GM18867 (cell line): ENCODE data around the gene ETNPPL.
"Not testable (repeated sequence)": the region's sequence is repeated elsewhere in the genome, so short reads cannot be mapped to it uniquely, and the experiment has no call there.

Experiments
- ATAC-seq: cut with Tn5 transposase; IDR thresholded peaks from one replicate; pipeline ENCODE4 v1.9.1; 2021; ENCODE audit warnings: mild to moderate bottlenecking, moderate library complexity; ENCODE audit not compliant: unreplicated experiment

ETNPPL gene

GRCh38 chr4:108763226-108763593 lies 357 bp upstream of the ETNPPL start:
- no peak for ATAC-seq

GRCh38 chr4:108758498-108758897 lies 4.4 kb downstream of the ETNPPL start:
- ATAC-seq, result no peak

GRCh38 chr4:108754327-108754726 lies 8.5 kb downstream of the ETNPPL start:
- no peak for ATAC-seq

GRCh38 chr4:108751321-108751720 lies 11.5 kb downstream of the ETNPPL start:
- ATAC-seq, result peak; percentile 74

DNA sequence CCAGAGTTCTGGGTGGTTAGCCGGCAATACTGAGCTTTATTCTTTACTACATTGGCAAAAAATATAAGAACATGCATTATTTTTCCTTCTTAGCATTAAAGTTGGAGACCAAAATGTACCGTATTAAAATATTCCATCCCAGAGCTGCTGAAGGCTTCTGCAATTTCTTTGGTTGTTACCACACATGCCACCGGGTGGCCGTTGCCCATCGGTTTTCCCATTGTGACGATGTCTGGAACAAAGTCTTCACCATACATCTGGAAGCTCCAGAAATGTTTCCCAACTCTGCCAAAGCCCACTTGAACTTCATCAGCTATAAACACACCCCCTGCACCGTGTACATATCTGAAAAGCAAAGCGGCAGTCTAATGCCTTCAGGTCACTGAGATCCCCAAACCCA lies 13.7 kb downstream of the ETNPPL start:
- no peak for ATAC-seq

DNA sequence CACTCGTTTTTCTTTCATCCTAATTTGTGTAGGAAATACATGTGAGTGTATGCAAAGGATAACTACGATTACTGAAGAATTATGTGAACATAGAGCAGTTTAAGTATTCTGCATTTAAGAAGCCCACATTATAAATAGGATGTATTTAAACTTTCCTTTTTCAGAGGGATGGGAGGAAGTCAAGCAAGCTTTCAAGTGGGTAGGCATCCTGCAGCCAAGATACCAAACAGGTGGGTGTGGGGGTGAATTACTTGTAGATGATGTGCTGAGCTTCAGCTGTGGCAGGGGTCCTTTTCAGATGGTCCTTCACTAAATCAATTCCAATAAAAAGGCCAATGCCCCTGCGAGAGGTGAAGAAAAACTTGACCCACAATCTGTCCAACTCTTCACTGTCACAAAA lies 16.3 kb downstream of the ETNPPL start:
- ATAC-seq, result no peak

DNA sequence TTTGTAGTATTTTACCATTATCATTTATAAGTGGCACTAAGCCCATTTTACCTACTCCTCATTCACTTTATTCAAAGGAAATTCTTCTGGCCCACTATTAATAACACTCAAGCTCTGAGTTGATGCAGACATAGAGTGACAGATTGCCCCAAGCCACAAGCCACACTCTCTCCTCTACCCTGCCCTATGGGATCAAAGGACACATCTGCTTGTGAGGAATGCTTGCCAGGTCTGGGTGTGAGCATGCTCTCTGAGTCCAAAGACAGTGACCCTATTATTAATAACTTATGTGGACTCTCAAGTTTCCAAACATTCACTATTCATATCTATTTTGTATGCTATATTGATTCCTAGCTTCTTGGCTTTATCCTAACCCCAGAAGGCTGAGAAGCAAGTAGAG lies 18.5 kb downstream of the ETNPPL start:
- no peak for ATAC-seq

DNA sequence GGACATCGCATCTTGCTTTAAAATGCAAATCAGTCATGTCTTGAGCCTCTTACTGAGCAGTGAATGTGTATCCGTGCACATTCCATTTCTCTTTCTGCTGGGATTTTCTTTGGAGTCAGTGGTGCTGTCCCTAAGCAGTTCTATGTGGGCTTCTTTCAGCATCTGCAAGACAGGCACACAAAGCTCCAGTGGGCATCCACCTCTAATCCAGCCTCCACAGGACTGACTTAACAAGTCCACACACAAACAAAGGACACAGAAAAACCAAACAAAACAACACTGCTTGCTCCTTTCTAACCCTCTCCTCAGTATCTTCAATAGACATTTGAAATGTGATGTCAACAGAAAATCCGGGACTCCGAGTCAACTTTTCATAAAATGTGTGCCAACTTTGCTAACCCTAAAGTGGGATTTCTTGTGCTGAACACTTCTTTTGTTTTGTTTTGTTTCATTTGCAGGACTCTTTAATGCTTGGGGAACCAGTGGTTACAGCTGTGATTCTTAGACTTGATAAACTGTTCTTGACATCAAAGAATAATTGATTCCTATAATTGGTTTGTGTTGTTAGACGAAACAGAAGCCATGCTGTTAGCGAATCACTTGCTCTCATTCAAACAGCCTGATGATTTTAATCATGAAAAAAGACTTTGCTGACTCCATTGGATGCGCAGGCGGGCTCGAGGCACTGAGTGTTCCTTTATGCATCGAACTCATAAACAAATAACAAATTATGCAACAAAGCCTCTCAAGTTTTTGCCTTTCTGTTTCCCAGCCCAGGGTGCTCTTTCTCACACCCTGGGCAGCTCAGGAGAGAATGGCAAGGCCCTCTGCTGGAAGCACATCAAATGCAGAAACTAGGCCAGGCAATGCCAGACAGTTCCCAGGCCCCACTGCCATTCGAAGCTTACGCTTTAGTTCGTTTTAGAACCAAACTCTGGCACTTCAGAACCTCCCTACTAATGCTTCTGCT lies 20.1 kb downstream of the ETNPPL start:
- ATAC-seq, result no peak

DNA sequence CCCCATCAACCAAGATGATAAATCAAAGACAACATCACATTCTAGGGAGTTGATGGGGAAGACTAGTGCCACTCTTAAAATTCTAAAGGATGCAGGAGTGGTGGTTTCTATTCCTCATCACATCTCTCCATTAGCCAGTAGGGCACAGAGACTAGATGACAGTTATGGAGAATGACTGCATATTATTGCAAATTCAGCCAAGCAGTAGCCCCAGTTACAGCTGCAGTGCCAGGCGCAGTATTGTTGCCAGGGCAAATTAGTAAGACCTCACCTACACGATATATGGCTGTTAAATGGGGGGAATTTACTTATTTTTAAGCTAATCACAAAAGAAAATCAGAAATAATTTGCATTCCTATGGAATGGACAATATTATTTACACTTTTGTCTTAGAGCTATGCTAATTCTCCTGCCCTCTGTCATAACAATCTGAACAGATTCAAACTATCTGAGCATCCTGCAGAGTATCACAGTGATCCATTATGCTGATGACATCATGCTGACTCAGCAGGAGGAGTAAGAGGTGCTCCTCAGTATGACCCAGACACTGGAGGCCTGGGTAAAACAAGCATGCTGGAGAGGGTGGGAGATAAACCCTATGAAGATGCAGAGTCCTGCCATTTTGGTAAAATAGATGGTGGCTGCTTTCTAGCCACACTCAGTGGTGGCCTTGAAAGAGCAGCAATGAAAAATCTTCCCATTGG lies 24.7 kb downstream of the ETNPPL start:
- no peak for ATAC-seq

DNA sequence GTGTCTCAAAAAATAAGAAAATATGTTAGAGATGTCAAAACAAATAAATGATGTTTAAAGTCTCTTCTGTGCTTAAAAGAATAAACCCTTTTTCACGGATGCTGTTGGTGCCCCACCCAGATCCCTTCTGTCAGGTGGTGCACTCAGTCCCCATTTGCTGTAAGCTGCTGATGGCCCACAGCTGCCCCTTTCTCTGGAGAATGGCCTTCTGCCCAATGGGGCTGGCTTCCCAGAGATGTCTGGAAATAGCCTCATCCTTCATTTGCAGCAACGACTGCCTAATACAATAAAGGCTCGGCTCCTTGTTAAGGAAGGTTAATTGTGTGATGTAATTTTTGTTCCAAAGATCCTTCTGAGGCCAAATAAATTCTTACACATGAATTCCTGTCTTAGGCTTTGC lies 31.8 kb downstream of the ETNPPL start:
- ATAC-seq, result no peak

- ATAC-seq, result no peak
Measured at GRCh38 chr4:108730579-108730978, 32.3 kb downstream of the ETNPPL start.

GRCh38 chr4:108729731-108730130 lies 33.1 kb downstream of the ETNPPL start:
- no peak for ATAC-seq

DNA sequence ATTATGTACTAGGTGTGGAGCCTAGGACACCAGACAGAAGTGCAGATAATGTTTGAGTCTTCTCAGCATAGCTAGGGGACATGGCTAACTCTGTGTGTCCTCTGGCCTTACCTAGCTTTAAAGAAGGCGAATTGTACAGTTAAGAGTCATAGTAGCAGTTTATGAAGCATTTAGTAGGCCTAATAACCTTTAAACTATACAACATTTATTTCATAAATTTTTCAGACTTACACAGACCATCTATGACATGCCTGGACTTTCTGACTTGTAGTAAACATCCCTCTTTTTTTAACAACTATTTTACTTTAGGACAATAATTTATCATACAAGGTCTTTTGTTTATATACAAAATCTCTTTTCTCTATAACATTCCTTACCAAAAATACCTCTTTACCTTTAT lies 37.4 kb downstream of the ETNPPL start:
- ATAC-seq, result no peak

- no peak for ATAC-seq
Measured at GRCh38 chr4:108717386-108717785, 45.5 kb downstream of the ETNPPL start.

- no peak for ATAC-seq
Measured at GRCh38 chr4:108716340-108716739, 46.5 kb downstream of the ETNPPL start.

- no peak for ATAC-seq
Measured at GRCh38 chr4:108714880-108715279, 48.0 kb downstream of the ETNPPL start.

GRCh38 chr4:108710578-108710977 lies 52.3 kb downstream of the ETNPPL start:
- not testable (repeated sequence) for ATAC-seq

- ATAC-seq, result no peak
Measured at GRCh38 chr4:108709722-108710121, 53.1 kb downstream of the ETNPPL start.

DNA sequence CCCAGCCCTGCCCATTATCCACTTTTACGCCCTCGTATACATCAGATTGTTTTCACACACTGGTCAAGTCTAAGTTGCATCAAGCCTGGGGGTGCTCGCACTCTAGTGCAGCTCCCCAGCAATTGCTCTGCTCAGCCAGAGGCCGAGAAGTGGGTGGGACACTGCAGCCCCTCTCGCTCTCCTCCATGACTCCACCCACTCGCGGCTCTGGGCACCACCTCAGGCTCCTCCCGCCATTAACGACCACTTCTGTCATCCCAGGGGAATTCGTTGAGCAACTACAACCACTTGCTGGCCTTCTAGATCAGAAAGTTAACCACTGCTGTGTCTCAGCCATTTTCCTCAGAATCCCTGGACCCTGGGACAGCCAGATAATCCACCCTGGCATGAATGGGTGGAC lies 53.6 kb downstream of the ETNPPL start:
- no peak for ATAC-seq

DNA sequence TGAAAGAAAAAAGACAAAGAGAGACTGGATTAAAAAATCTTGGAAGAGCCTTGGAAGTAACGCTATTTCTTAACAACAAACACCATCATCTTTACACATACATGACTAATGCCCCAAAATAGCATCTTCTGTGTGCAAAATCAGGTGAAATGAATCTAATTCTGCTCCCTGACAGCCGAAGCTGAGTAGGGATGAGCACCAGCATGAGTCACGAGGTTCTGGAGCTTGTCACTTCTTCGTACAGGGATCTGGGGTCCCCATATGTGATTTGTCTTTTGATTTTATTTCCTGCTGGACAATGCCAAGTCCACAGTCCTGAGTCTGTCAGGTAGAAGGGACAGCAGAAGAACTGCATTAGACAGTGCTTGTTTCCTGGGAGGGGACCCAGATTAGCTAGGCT lies 56.6 kb downstream of the ETNPPL start:
- no peak for ATAC-seq

DNA sequence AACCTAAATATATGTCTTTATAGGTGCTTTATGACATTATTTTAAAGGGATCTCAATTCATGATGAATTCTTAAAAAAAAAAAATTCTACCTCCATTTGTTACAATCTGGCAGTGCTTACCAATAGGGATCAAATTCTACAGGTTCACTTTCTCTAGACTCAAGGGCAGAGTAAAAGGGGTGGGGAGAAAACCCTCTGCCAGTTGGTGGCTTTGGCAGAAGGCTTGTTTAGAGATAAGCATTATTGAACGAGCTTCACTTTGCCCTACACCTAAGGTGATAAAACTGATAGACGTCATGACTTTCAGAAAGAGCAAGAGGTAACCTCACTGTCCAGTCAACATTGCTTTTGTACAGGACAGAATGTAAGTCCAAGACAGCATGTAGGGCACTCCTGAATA lies 58.9 kb downstream of the ETNPPL start:
- ATAC-seq, result no peak

- ATAC-seq, result no peak
Measured at GRCh38 chr4:108703370-108703769, 59.5 kb downstream of the ETNPPL start.
